HG02840 (cell line): Measurements from ENCODE around the gene SUN5.
"Not testable (repeated sequence)": the region's sequence is repeated elsewhere in the genome, so short reads cannot be mapped to it uniquely, and the experiment has no call there.

Experiments used
- ATAC-seq: cut with Tn5 transposase; IDR thresholded peaks from one replicate; pipeline ENCODE4 v1.9.1; 2021; ENCODE audit warnings: mild to moderate bottlenecking, moderate library complexity, moderate number of reproducible peaks; ENCODE audit not compliant: unreplicated experiment, low FRiP score

The SUN5 gene

DNA sequence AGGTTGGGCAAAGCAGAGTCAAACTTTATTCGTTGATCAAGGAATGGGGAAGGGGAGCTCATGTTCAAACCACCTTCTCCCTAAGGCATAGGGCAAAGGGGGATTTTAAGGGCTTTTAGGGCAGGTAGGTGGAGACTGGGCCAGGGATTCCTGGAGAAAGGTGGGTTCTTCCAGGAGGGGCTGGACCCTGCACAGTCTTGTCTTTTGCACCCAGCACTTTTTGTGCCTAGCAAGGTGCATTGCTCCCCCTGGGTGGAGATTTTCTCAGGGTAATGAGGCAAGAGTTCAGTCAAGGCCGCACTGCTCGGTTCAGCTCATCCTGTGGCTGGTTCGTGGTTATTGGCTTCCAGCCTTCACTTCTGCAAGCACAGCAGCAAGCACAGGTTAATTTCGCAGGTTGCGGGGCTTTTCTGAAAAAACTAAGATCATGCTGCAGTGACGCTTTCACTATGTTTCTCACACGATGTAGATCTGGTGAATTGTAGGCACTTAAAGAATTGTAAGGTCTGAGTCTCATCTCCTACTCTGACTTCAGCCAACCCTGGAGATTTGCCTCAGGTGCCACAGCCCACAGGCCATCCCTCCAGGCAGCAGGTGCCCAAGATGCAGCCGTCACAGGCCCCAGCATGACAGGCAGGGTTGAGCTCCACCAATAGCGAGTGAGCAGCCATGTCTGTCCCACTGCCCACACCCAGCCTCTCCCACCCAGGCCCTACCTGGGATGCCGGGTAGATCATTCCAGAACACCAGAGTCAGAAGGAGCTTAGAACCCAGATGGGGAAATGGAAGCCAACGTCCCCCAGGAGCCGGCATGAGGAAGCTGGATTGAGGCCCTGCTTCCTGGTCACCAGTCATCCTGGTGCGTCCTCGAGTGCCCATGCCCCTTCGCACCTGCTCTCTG, 37.1 kb downstream of the SUN5 start:
- no peak for ATAC-seq

DNA sequence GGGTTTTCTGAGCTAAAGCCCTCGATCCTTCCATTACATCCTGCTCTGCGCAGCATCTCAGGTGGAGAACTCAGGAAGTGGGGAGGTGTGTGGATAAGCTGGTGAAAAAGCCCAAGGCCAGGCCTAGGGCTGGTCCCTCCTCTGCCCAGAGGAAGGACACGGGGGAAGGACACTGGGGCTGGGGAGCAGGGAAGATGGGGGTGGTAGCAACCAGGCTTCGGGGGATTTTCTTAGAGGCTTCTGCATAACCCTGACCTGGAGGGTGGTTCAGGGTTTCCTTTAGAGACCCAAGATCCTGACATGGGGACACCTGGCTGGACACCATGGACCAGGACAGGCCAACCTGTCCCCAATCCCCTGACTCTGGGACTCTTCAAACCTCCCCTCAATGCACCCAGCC, 37.9 kb downstream of the SUN5 start:
- no peak for ATAC-seq

DNA sequence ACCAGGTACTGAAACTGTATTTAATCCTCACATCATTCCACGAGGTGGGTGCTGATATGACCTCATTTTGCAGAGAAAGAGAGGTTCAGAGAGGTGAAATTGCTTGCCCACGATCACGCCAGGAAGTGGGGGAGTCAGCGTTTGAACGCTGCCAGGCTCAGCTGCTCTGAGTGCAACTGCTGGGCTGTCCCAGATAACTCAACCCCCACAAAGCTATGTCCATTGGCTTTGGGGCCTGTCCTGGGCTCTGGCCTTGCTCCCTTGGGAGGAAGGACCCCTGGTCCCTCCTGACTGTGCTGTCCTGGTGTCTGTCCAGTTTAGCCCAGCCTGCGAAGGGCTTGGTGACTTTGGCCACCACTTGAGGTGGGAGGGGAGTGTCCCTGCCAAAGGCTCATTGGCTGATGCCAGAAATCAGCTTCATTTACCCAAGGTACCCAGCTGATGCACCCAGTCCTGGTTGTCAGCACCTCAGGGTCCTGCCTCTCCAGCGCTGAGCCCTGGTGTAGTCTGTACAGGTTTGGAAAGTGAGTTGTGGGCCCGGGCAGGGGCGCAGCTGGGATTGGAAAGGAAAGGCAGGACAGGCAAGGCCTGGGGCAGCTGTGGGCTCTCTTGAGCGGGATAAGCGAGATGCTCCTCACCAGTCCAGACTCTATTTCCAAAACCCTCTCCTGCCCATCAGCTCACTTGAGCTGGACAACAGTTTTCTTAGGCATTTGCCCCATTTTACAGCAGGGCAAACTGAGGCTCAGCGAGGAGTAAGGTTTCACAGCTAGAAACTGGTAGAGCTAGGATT, 38.5 kb downstream of the SUN5 start:
- no peak for ATAC-seq

DNA sequence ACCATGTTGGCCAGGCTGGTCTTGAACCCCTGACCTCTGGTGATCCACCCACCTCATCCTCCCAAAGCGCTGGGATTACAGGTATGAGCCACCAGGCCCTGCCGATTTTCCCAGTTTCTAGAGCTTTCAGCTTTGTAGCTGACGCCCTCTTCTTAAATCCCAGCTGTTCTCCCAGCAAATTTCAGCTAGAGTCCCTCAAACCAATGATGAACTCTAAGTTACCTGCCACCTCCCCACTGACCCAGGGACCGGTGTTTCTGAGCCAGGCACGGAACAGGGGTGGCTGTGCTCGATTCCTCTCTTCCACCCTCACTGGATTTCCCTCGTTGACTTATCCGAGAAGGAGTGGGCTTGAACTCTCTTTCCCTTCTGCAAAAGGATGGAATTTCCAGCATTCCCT, 39.1 kb downstream of the SUN5 start:
- ATAC-seq = no peak

DNA sequence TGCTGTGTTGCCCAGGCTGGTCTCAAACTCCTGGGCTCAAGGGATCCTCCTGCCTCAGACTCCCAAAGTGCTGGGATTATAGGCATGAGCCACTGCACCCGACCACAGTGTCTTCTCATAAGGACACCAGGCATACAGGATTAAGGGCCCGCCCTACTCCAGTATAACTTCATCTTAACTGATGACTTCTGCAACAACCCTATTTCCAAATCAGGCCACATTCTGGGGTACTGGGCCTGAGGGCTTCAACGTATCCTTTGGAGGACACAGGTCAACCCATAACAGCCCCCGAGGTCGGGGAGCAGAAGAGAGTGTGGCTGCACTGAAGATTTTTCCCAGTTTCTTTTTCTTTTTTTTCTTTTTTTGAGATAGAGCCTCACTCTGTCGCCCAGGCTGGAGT, 39.7 kb downstream of the SUN5 start:
- ATAC-seq = no peak

DNA sequence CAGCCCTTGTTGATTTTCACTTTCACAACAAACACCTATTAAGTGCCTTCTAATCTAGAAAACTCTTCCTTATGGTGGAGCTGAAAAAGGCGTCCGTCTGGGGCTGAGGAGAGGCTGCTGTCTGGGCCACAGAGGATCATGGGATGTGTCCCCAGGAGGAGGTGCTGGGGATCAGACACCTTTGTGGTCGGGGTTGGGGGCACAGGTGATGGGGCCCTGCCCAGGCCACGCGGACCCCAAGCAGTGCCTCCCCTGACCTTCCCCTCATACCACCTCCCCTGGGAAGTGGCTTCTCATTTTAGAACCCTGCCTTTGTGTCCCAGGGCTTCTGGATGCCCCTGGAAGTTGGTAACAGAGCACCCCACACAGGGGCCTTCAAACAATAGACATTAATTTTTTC, 41.1 kb downstream of the SUN5 start:
- ATAC-seq = no peak

DNA sequence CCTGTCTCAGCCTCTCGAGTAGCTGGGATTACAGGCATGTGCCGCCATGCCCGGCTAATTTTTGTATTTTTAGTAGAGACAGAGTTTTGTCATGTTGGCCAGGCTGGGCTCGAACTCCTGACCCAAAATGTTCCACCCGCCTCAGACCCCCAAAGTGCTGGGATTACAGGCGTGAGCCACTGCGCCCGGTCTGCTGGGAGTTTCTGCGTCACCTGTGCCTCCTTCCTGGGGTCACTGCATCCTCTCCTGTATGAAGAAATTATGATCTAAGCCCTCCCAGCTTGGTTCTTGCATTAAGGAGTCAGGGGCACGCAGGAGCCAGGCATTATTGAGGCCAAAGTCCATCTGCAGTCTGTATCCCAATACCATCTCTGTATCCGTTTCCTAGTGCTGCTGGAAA, 41.6 kb downstream of the SUN5 start:
- not testable (repeated sequence) for ATAC-seq

DNA sequence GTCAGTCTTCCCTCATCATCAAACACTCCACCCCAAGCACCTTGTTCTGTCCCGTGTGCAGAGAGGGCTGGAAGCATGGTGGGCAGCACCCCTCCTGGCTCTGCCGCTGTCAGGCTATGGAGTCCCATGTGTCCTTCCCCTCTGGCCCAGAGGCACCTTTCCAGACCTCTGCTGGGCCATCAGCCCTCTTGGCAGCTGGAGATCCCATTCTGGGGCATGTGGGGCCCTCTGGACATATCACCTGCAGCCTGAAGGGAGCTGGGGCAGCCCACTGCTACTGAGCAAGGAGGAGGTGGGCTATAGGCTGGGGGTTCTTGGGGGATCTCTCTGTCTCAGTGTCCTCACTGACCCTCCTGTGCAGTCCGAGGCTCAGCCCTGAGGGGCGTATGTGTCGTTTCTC, 42.2 kb downstream of the SUN5 start:
- no peak for ATAC-seq

DNA sequence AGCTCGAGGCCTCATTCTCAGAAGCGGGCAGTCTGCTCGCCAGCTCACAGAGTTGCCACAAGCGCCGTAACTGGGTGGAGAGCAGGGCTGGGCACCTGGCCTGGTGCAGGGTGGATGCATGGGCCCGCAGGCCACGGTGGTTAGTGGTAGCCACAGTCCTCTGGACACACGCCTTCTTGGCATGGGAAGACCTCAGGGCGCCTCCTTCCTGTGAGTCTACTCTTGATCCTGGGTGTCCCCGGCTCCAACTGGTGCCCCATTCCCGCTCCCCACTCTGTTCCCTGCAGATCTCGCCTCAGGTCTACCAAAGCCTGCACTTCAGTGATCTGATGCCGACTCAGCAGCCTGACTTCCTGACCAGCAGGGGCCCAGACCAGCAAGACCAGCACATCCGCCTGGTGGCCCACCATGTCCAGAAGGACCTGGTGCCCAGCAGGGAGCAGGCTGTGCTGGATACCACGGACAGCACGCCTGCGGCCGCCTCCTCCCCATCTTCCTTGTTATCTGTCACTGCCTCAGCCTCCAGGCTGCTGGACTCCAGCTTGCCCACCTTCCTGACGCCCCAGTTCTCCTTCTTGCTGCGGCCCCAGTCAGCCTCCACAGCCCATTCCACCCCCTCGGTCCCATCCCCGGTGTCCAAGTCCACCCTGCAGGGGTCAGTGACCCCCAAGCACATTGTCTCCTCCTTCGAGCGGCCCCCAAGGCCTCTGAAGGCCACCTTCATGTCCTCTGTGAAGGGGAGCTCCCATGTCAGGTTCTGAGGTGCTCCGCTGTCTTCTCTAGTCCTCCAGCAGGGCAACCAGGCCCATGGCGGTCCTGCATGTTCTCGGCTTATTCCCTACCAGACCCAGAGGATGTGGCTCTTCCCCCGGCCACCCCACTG, 43.1 kb downstream of the SUN5 start:
- no peak for ATAC-seq

DNA sequence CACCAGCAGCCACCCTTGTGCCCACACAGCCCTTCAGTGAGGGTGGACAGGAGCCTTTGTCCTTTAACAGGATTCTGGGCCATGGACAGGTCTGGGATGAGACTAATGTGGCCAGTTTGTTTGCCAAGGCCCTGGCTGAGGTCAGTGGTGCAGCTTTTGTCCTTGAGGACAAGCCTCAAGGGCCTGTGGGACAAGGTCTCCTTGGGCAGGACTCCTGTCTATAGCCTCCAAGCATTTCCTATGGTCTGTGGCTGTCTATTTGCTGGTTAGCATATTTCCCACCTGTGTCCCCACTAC, 44.1 kb downstream of the SUN5 start:
- no peak for ATAC-seq

DNA sequence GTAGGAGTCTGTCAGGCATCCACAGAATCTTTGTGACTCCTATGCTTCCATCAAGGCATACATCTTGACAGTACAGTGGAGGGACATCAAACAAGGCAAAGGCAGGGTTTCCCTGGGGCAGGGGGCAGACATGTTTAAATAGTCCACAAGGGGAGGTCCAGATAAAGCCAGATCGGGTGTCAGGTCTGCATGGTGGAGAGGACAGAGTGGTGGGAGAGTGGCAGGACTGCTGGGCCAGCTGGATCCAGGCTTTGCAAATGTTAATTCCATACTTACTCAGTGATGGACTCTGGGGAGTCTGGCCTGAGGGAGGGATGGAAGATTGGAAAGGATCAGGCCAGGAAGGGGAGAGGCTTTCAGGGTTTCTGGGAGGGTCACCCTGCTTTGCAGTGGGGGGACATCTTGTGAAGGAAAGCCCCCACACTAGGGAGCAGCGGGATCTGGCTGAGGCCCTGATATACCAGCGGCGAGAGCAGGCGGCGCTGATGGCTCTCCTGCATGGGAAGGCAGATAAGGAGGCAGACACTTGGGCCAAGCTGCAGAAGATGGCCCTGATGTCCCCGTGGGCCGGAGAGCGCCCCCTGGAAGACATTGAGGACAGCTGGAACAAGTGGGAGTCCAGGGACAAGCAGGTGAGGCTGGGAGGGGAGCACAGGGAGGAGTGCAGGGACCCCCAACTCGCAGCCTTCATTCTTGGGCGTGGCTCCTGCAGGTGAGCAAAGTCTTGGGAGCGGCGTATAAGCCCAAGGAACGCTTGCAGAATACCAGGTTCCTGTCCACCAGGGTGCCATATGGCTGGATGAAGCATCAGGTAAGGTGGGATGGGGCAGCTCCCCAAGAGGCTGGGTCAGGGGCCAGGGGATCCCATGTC, 44.6 kb downstream of the SUN5 start:
- ATAC-seq = no peak

DNA sequence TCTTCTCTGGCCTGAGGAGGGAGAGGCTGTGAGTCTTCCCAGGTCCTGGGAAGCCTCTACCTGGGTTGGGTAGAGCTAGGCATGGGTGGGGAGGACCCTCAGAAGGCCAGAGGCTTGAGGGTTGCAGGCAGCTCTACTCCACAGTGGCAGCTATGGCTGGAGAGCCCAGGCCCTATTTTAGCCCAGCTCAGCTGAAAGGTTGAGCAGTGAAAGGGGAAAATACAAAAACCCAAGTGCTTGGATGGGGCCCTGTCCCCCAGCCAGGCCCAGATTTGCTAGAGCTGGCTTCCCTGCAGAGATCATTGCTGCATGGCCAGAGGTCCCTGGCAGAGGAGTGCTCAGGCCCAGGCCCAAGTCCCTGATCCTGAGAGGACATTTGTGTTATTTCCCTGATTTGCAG, 45.7 kb downstream of the SUN5 start:
- no peak for ATAC-seq

DNA sequence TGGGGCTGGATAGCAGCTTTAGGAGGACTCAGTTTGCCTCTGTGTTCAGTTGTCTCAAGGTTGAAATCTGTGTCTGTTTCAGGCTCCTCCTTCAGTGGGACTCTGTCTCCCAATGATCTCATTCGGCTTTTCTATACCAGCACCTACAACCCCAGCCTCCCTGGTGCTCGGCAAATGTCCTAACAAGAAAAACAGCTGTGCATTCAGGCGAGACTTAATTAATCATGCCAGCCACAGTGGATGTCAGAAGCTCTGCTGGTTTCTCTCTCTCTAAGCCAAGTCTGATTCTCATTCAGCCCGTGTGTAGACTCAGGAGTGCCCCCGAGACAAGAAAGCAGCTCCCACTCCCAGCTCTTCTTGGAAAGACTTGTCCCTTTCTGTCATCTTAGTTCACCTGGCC, 46.8 kb downstream of the SUN5 start:
- no peak for ATAC-seq

DNA sequence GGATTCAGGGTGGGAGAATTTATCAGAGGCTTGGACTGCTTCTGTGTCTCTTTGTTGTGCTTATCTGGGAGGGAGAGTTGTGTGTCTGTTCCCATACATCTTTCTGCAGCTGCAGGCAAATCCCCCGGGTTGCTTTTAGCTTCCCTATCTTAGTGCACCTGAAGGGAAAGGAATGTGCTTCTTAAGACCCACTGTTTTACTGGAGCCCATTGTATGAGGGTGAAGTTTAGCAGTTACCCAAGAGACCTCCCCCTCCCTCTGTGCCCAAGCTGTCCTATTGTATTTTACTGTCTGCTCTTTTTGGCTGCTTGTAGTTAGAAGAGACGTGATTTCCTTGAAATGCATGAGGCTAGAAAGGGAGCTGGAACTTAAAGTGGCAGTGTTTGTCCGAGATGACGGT, 53.7 kb downstream of the SUN5 start:
- ATAC-seq = not testable (repeated sequence)

DNA sequence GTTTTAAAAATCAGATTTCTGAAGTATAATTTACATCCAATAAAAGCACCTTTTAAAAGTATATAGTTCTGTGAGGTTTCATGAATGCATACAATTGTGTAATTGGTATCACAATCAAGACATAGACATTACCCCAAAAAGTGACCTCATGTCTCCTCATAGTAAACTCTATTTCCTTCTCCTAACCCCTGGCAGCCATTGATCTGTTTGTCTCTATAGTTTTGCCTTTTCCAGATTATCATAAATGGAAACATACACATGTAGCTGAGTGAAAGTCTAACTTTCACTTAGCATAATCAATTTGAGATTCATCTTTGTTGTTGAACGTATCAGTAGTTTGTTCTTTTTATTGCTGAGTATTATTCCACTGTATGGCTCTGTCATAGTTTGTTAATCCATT, 57.6 kb downstream of the SUN5 start:
- ATAC-seq = no peak

DNA sequence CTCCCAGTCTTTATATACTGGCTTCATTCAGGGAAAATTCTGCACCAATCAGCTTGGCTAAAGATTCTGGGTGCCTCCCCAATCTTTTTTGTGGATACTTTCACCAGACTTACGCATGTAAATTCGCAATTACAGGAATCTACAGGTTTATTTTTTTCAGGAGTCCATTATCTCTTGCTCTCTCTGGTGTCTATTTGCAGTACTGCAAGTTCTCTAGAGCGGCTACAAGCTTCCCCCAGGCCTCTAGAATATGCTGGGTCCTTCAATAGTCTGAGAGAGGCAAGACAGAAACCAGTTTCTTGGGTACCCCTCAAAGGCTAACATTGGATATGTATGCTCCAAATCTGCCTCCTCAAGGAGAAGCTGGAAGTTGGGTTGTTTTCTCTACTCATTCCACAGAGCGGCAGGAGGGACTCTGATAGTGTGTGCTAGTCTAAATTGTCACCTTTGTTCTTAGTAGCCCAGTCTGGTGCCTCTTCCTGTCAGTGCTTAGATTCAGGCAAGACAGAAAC, 58.5 kb downstream of the SUN5 start:
- no peak for ATAC-seq

DNA sequence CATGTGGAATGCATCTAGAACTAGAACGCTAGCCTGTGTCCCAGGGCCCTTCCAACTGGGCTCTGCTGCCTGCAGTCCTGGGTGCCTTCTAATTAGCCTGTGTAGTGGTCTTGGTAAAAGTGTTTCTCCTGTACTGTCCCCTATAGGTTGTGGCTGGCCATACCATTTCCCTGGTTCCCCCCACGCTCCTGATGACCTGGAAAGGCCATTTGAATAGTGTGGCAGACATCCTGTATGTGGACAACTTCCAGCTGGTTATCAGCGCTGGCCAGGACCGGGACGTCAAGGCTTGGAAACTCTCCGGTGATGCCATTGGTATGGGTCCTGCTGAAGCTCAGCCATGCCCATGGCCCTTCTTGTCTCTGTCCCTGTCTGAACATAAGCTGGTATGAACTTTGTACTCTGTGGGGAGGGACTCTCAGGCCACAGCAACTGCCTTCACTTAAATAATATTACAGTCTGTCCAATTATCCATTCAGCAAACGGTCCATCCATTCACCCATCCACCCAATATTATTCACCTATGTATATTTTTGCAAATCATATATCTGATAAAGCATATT, 60.7 kb downstream of the SUN5 start:
- no peak for ATAC-seq

DNA sequence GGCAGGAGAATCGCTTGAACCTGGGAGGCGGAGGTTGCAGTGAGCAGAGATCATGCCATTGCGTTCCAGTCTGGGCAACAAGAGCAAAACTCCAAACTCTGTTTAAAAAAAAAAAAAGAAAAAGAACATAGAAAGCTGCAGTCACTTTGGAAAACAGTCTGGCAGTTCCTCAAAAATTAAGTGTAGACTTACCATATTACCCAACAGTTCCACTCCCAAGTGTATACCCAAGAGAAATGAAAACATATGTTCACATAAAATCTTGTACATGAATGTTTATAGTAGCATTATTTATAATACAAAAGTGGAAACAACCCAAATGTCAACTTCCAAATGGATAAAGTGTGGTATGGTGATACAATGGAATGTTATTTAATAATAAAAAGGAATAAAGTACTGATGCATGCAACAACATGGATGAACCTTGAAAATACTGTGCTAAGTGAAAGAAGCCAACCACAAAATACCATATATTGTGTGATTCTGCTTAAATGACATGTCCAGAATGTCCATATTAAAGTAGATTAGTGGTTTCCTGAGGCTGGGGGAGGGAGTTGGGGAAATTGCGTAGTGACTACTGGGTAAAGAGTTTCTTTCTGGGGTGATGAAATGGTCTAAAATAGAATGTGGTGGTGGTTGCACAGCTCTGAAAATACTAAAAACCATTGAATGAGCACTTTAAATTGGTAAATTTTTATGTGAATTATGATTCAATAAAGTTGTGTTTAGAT, 62.9 kb downstream of the SUN5 start:
- no peak for ATAC-seq

DNA sequence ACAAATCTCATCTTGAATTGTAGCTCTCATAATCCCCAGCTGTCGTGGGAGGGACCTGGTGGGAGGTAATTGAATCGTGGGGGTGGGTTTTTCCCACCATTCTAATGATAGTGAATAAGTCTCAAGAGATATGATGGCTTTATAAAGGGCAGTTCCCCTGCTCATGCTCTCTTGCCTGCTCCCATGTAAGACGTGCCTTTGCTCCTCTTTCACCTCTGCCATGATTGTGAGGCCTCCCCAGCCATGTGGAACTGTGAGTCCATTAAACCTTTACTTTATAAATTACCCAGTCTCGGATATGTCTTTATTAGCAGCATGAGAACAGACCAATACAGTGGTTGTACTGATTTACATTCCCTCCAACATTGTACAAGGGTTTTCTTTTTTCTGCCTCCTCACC, 69.7 kb downstream of the SUN5 start:
- no peak for ATAC-seq
